Inflammatory macrophage treated with lipopolysaccharide for 1 hour (primary cell): ENCODE measurements around the gene APOBEC3G.

Experiments used
- DNase-seq, 2 donors: peaks; one replicate each; pipeline ENCODE4 v3.0.0-alpha.2; 2020 to 2022

APOBEC3G gene

GRCh38 chr22:39092111-39092862 is 15.2 kb downstream of the APOBEC3G start:
- no peak for DNase-seq

GRCh38 chr22:39094717-39095389 is 17.8 kb downstream of the APOBEC3G start:
- no peak for DNase-seq

- DNase-seq: no peak
Observed at GRCh38 chr22:39095971-39096370, 18.9 kb downstream of the APOBEC3G start.

- DNase-seq: peak; percentile 40 to 44
Observed at GRCh38 chr22:39097098-39098020, 20.3 kb downstream of the APOBEC3G start, which contains the start of gene APOBEC3H. TSS of gene APOBEC3H (plus strand) at chr22:39097244. CDS start at chr22:39100279, 3,035 bp downstream.

GRCh38 chr22:39098026-39098425 is 21.0 kb downstream of the APOBEC3G start:
- no peak for DNase-seq

- DNase-seq: no peak
Observed at GRCh38 chr22:39098576-39098975, 21.5 kb downstream of the APOBEC3G start.

- no peak for DNase-seq
Observed at GRCh38 chr22:39101226-39101625, 24.2 kb downstream of the APOBEC3G start.

- no peak for DNase-seq
Observed at GRCh38 chr22:39103431-39103830, 26.4 kb downstream of the APOBEC3G start.

- no peak for DNase-seq
Observed at GRCh38 chr22:39106326-39106725, 29.3 kb downstream of the APOBEC3G start.

GRCh38 chr22:39108487-39108886 is 31.4 kb downstream of the APOBEC3G start:
- no peak for DNase-seq

- no peak for DNase-seq
Observed at GRCh38 chr22:39109361-39109760, 32.3 kb downstream of the APOBEC3G start.

GRCh38 chr22:39110631-39111561 is 33.8 kb downstream of the APOBEC3G start:
- no peak for DNase-seq

GRCh38 chr22:39114112-39114511 is 37.0 kb downstream of the APOBEC3G start:
- DNase-seq: no peak

GRCh38 chr22:39115570-39115969 is 38.5 kb downstream of the APOBEC3G start:
- no peak for DNase-seq

GRCh38 chr22:39115977-39116621 is 39.0 kb downstream of the APOBEC3G start:
- no peak for DNase-seq

GRCh38 chr22:39117585-39118191 is 40.6 kb downstream of the APOBEC3G start:
- DNase-seq: peak; percentile 68 to 71

- no peak for DNase-seq
Observed at GRCh38 chr22:39120983-39121382, 43.9 kb downstream of the APOBEC3G start.

- no peak for DNase-seq
Observed at GRCh38 chr22:39122772-39123470, 45.8 kb downstream of the APOBEC3G start.

- DNase-seq: no peak
Observed at GRCh38 chr22:39123751-39124581, 46.9 kb downstream of the APOBEC3G start.
